T-helper 17 cell (primary cell): ENCODE measurements around the gene YRDC. TPM values are rescaled to one million over a fixed set of nuclear protein-coding genes. Genes with fewer than 3 reads are reported as not detected.

ENCODE experiments used
- ATAC-seq: fragments of 150-1000 bp; cut with Tn5 transposase; 2 replicates; pipeline ENCODE4 v1.10.0; 2021; ENCODE audit warnings: mild to moderate bottlenecking, moderate library complexity
- DNase-seq, 3 donors: peaks; one replicate each; pipeline versions ENCODE4 v3.0.0 to v3.0.0-alpha.2; 2020 to 2021
- H3K9me3 ChIP-seq: one replicate; pipeline ENCODE4 v1.7.0; 2013; ENCODE audit warnings: low read length, mild to moderate bottlenecking; ENCODE audit not compliant: control insufficient read depth, poor library complexity, severe bottlenecking
- H3K27ac Mint-ChIP-seq: one replicate; pipeline ENCODE4 v1.8.0; 2022; ENCODE audit warnings: mild to moderate bottlenecking, moderate library complexity, mixed read lengths
- H3K27me3 Mint-ChIP-seq: one replicate; pipeline ENCODE4 v1.8.0; 2022; ENCODE audit warnings: mixed read lengths
- H3K36me3 Mint-ChIP-seq: one replicate; pipeline ENCODE4 v1.8.0; 2022; ENCODE audit warnings: low read depth, mixed read lengths
- H3K4me1 Mint-ChIP-seq: one replicate; pipeline ENCODE4 v1.8.0; 2022; ENCODE audit warnings: mild to moderate bottlenecking, mixed read lengths
- H3K4me3 Mint-ChIP-seq: one replicate; pipeline ENCODE4 v1.8.0; 2022; ENCODE audit warnings: mild to moderate bottlenecking, moderate library complexity, mixed read lengths
- total RNA-seq, 4 donors: library from RNA in 2 of 4; stranded (reverse) in 2 of 4; gene quantifications; one replicate each; pipeline ENCODE4 v1.2.3 and lab custom pipeline; 2022 to 2026

The YRDC gene
- total RNA-seq, 2 donors from 2014 or later = 26.7 to 31.9 TPM

DNA sequence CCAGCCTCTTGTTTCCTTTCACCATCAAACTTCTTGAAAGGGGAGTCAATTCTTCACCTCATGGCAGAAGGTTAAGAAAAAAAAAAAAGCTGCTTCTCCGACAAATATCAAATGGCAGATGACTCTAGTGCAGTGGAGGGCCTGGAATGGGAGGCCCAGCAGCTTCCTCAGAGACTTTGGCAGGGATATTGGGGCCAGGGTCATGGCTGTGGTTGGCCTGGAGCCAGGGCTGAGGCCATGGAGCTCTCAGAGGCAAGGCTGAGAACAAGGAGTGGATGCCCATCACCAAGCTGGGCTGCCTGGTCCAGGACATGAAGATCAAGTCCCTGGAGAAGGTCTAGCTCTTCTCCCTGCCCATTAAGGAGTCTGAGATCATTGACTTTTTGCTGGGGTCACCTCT is 32.7 kb upstream of the YRDC start:
- Mint-ChIP-seq H3K27ac (no peak overlapping the region), H3K4me3 (no peak overlapping the region), H3K36me3 (peaks cover 10% of the 10 kb centered on the region), H3K4me1 (peaks cover 26% of the 10 kb centered on the region), H3K27me3 (no peaks in the 10 kb centered on the region)
- ATAC-seq (no peak), DNase-seq (no peak)
- no peaks in the 10 kb centered on the region for H3K9me3 ChIP-seq

- H3K4me3 Mint-ChIP-seq = no peak overlapping the region
- H3K9me3 ChIP-seq = no peaks in the 10 kb centered on the region
- H3K27ac Mint-ChIP-seq = no peak overlapping the region
- no peaks in the 10 kb centered on the region for H3K27me3 Mint-ChIP-seq
- ATAC-seq = no peak
- peaks cover 19% of the 10 kb centered on the region for H3K4me1 Mint-ChIP-seq
- peaks cover 9% of the 10 kb centered on the region for H3K36me3 Mint-ChIP-seq
- no peak for DNase-seq
Measured at GRCh38 chr1:37839676-37840075, 31.7 kb upstream of the YRDC start.

DNA sequence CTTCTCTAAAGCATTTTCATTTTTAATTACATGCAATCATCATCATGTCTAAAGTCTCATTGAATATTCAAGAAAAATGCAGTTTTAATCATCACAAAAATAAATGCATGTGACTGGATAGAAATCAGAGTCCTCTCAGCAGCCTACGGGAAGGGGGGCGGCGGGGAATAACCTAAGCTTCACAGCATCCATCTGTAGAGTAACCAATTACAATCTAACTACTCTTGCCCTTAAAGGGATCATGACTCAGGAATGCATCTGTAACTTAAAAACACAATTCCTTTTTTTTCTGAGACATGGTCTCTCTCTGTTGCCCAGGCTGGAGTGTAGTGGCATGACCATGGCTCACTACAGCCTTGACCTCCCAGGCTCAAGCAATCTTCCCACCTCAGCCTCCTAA is 28.8 kb upstream of the YRDC start:
- H3K4me1 Mint-ChIP-seq = peaks cover 13% of the 10 kb centered on the region
- DNase-seq = no peak
- H3K9me3 ChIP-seq = no peaks in the 10 kb centered on the region
- no peak overlapping the region for H3K4me3 Mint-ChIP-seq
- H3K36me3 Mint-ChIP-seq = peaks cover 14% of the 10 kb centered on the region
- H3K27me3 Mint-ChIP-seq = no peaks in the 10 kb centered on the region
- no peak for ATAC-seq
- no peak overlapping the region for H3K27ac Mint-ChIP-seq

DNA sequence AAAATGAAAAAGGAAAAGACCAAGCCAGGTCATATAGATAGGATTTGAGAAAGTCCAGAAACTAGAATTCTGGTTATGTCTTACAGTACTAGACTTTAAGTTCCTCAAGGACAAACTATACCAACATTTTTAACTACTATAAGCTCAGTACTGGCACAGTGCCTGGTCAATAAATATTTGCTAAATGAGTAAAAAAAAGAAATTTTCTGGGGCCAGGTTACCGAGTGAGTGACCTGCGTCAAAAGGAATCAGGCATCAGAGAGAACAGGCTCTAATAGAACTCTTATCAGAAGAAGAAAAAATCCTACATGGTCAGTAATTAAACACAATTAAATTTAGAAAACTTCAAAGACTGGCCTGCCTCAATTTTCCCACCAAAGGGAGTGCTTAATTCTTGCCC is 23.8 kb upstream of the YRDC start:
- H3K4me1 Mint-ChIP-seq = peaks cover 15% of the 10 kb centered on the region
- H3K27me3 Mint-ChIP-seq = no peaks in the 10 kb centered on the region
- peaks cover 20% of the 10 kb centered on the region for H3K36me3 Mint-ChIP-seq
- no peak overlapping the region for H3K4me3 Mint-ChIP-seq
- no peak for ATAC-seq
- H3K9me3 ChIP-seq = no peaks in the 10 kb centered on the region
- no peak for DNase-seq
- H3K27ac Mint-ChIP-seq = no peak overlapping the region

- Mint-ChIP-seq H3K4me1 (peaks cover 15% of the 10 kb centered on the region), H3K27me3 (no peaks in the 10 kb centered on the region), H3K27ac (no peak overlapping the region), H3K4me3 (no peak overlapping the region), H3K36me3 (peaks cover 20% of the 10 kb centered on the region)
- DNase-seq = no peak
- H3K9me3 ChIP-seq = no peaks in the 10 kb centered on the region
- ATAC-seq = no peak
Measured at GRCh38 chr1:37831109-37831508, 23.1 kb upstream of the YRDC start.

- ATAC-seq (no peak), DNase-seq (no peak)
- Mint-ChIP-seq H3K4me1 (peaks cover 10% of the 10 kb centered on the region), H3K27ac (no peak overlapping the region), H3K36me3 (peaks cover 12% of the 10 kb centered on the region), H3K27me3 (no peaks in the 10 kb centered on the region), H3K4me3 (no peak overlapping the region)
- H3K9me3 ChIP-seq = no peaks in the 10 kb centered on the region
Measured at GRCh38 chr1:37828410-37829074, 20.5 kb upstream of the YRDC start.

GRCh38 chr1:37825506-37825905 is 17.5 kb upstream of the YRDC start:
- Mint-ChIP-seq H3K4me1 (peaks cover 8% of the 10 kb centered on the region), H3K36me3 (peaks cover 15% of the 10 kb centered on the region), H3K27ac (no peak overlapping the region), H3K27me3 (no peaks in the 10 kb centered on the region), H3K4me3 (no peak overlapping the region)
- no peak for ATAC-seq
- DNase-seq = no peak
- H3K9me3 ChIP-seq = no peaks in the 10 kb centered on the region

GRCh38 chr1:37824001-37824400 is 16.0 kb upstream of the YRDC start:
- peaks cover 17% of the 10 kb centered on the region for H3K36me3 Mint-ChIP-seq
- ATAC-seq = no peak
- peaks cover 7% of the 10 kb centered on the region for H3K4me1 Mint-ChIP-seq
- no peaks in the 10 kb centered on the region for H3K27me3 Mint-ChIP-seq
- H3K27ac Mint-ChIP-seq = no peak overlapping the region
- no peak overlapping the region for H3K4me3 Mint-ChIP-seq
- H3K9me3 ChIP-seq = no peaks in the 10 kb centered on the region
- DNase-seq = no peak

DNA sequence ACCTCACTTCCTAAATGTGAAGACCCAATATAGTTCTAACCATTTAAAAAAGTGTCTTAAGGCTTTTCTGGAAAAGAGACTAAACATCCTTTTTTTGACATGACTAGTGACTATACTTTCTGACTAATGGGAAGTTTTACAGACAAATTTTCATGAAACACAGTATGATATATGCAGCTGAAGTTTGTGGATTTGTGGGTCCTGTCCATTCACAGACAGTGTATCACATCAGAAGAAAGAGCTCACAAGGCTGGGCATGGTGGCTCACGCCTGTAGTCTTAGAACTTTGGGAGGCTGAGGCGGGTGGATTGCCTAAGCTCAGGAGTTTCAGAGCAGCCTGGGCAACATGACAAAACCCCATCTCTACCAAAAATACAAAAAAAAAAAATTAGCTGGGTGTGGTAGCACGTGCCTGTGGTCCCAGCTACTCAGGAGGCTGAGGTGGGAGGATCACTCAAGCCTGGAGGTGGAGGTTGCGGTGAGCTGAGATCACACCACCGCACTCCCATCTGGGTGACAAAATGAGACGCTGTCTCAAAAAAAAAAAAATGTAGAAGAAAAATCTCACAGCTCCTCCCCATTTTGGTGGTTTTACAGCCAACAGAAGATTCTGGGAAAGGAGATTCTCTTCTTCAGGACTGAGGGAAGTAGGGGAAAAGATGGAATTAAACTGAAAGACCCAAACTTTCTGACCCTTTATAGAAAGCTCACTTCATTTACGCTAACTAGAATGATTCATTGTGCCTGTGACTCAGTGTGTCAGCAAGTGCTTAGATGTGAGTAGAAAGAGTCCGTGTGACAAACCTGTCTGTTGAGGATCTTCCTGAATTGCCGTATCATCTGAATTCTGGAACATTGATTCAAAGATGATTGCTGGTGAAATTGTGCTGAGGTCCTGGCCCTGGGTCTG is 15.2 kb upstream of the YRDC start:
- H3K36me3 Mint-ChIP-seq = peaks cover 15% of the 10 kb centered on the region
- no peak for ATAC-seq
- no peak overlapping the region for H3K4me3 Mint-ChIP-seq
- peak overlapping the region; percentile 78 for H3K27ac Mint-ChIP-seq
- DNase-seq = no peak
- H3K27me3 Mint-ChIP-seq = no peaks in the 10 kb centered on the region
- H3K9me3 ChIP-seq = no peaks in the 10 kb centered on the region
- peaks cover 7% of the 10 kb centered on the region for H3K4me1 Mint-ChIP-seq

- no peaks in the 10 kb centered on the region for H3K9me3 ChIP-seq
- ATAC-seq (no peak), DNase-seq (no peak)
- Mint-ChIP-seq H3K4me3 (no peak overlapping the region), H3K27ac (no peak overlapping the region), H3K36me3 (peaks cover 14% of the 10 kb centered on the region), H3K4me1 (peaks cover 7% of the 10 kb centered on the region), H3K27me3 (no peaks in the 10 kb centered on the region)
Measured at GRCh38 chr1:37821481-37821880, 13.5 kb upstream of the YRDC start.

DNA sequence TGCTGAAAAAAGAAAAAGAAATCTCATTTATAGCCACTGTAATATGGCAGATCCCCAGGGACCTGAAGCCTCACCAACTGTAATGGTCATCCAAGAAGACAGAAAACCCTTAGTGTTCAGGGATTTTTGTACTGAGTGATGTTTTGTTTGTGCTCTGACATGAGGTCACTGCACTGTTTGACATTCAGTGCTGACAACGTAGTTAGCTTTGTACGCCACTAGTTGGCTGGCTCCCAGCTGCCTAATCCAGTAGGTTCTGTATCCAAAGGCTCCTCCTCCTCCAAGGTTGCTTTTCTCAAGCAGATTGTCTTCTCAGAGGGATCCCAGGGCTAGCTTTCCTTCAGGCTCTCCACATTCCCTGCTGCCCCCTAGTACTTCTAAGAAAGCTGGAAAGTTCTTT is 9.5 kb upstream of the YRDC start:
- H3K36me3 Mint-ChIP-seq = peaks cover 11% of the 10 kb centered on the region
- no peak for DNase-seq
- no peak for ATAC-seq
- no peaks in the 10 kb centered on the region for H3K27me3 Mint-ChIP-seq
- no peaks in the 10 kb centered on the region for H3K9me3 ChIP-seq
- no peak overlapping the region for H3K4me3 Mint-ChIP-seq
- peaks cover 7% of the 10 kb centered on the region for H3K4me1 Mint-ChIP-seq
- H3K27ac Mint-ChIP-seq = no peak overlapping the region

GRCh38 chr1:37814252-37814651 is 6.2 kb upstream of the YRDC start:
- H3K4me1 Mint-ChIP-seq = peaks cover 15% of the 10 kb centered on the region
- H3K27ac Mint-ChIP-seq = peak overlapping the region; percentile 29
- ATAC-seq (no peak), DNase-seq (no peak)
- no peaks in the 10 kb centered on the region for H3K9me3 ChIP-seq
- no peak overlapping the region for H3K4me3 Mint-ChIP-seq
- H3K27me3 Mint-ChIP-seq = no peaks in the 10 kb centered on the region
- no peaks in the 10 kb centered on the region for H3K36me3 Mint-ChIP-seq

- Mint-ChIP-seq H3K27me3 (no peaks in the 10 kb centered on the region), H3K4me3 (no peak overlapping the region), H3K27ac (peak overlapping the region; percentile 29), H3K36me3 (no peaks in the 10 kb centered on the region), H3K4me1 (peaks cover 20% of the 10 kb centered on the region)
- H3K9me3 ChIP-seq = no peaks in the 10 kb centered on the region
- no peak for ATAC-seq
- no peak for DNase-seq
Measured at GRCh38 chr1:37813529-37814145, 5.6 kb upstream of the YRDC start.
